GM23338 (cell line): ENCODE measurements around the gene ALKBH4.

ENCODE experiments used
- CTCF ChIP-seq, 2 experiments: fragments of 200-600 bp in 1 of 2; sonication (generic) in 1 of 2; conservative IDR thresholded peaks; 2 replicates each; pipeline versions ENCODE4 v1.5.1 to v1.6.1; 2016 to 2017; ENCODE audit warnings: antibody characterized with exemption in 2 of 2, low read depth in 2 of 2, mild to moderate bottlenecking in 2 of 2, moderate library complexity in 1 of 2
- EZH2 ChIP-seq: fragments of 200-600 bp; sonication (generic); IDR thresholded peaks from one replicate; pipeline ENCODE4 v1.8.0; 2017; ENCODE audit warnings: antibody characterized with exemption, mild to moderate bottlenecking, low read depth; ENCODE audit not compliant: unreplicated experiment
- JUNB ChIP-seq: IDR thresholded peaks from one replicate; pipeline ENCODE4 v1.6.1; 2016; ENCODE audit warnings: antibody characterized with exemption; ENCODE audit not compliant: unreplicated experiment
- POLR2AphosphoS5 ChIP-seq: IDR thresholded peaks from 2 replicates; pipeline ENCODE4 v1.6.1; 2016; ENCODE audit warnings: antibody characterized with exemption, low read depth

- no peak for TF ChIP-seq CTCF (conservative IDR thresholded peaks at IDR 0.05; ENCODE audit: low read depth in 2 of 2)
- TF ChIP-seq JUNB: no peak
- no peak for TF ChIP-seq EZH2
- no peak for TF ChIP-seq POLR2AphosphoS5
Measured at GRCh38 chr7:102469972-102470825, 5.5 kb upstream of the ALKBH4 start.
